Measurements from ENCODE around the gene FGF12. TPM values are rescaled to one million over a fixed set of nuclear protein-coding genes. Genes with fewer than 3 reads are reported as not detected.

FGF12 gene
- total RNA-seq, 1 experiment from 2014 or later = 9.7 TPM

DNA sequence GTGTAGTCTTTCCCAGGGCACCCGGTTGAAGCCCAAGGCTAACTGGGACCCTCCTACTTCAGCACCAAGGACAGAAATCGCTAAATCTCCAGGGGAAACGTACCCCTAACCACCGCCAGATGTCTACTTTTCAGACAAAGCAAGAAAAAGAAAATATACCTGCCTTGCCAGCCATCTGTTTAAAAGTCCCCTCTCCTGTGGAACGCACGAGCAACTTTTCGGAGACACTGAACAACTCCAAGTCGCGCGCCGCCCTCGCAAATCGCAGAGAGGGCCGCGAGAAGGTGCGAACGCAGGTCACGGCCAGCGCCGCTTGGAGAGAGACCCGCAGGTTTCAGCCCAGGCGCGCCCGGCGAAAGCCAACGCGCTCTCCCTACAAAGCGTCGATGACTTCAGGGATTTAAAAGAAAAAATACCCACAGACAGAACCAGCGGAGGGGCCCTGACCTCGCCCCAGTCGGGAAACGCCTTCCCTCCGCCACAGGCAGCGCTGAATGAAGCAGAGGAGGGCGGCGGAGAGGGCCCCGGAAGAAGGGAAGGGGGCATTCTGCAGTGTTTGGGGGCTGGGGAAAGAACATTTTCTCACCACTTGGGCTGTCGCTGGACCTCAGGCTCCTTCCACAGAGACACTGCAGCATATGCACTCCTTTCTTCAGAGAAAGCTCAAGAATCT is 213.1 kb downstream of the FGF12 start:
- DNase-seq = peak; percentile 60
- Mint-ChIP-seq H3K27ac (ENCODE audit: unreplicated experiment) (no peak overlapping the region), H3K4me1 (ENCODE audit: low read depth, unreplicated experiment) (peaks cover 28% of the 10 kb centered on the region), H3K4me3 (ENCODE audit: low read depth, unreplicated experiment) (peak overlapping the region; percentile 85), H3K27me3 (ENCODE audit: unreplicated experiment) (peaks cover 48% of the 10 kb centered on the region), H3K9me3 (ENCODE audit: low read depth, unreplicated experiment) (no peaks in the 10 kb centered on the region), H3K36me3 (ENCODE audit: insufficient read depth, unreplicated experiment) (peaks cover 20% of the 10 kb centered on the region)
- CTCF ChIA-PET = no interaction called here
- intact Hi-C loops (cut with micrococcal nuclease; ENCODE audit: unreplicated experiment) = no loop called here
- TF ChIP-seq, protein P1, sequence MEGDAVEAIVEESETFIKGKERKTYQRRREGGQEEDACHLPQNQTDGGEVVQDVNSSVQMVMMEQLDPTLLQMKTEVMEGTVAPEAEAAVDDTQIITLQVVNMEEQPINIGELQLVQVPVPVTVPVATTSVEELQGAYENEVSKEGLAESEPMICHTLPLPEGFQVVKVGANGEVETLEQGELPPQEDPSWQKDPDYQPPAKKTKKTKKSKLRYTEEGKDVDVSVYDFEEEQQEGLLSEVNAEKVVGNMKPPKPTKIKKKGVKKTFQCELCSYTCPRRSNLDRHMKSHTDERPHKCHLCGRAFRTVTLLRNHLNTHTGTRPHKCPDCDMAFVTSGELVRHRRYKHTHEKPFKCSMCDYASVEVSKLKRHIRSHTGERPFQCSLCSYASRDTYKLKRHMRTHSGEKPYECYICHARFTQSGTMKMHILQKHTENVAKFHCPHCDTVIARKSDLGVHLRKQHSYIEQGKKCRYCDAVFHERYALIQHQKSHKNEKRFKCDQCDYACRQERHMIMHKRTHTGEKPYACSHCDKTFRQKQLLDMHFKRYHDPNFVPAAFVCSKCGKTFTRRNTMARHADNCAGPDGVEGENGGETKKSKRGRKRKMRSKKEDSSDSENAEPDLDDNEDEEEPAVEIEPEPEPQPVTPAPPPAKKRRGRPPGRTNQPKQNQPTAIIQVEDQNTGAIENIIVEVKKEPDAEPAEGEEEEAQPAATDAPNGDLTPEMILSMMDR (IDR thresholded peaks at IDR 0.05; ENCODE audit: unreplicated experiment) = no peak
- BruUV-seq (replicated peaks) = no TSS peak

DNA sequence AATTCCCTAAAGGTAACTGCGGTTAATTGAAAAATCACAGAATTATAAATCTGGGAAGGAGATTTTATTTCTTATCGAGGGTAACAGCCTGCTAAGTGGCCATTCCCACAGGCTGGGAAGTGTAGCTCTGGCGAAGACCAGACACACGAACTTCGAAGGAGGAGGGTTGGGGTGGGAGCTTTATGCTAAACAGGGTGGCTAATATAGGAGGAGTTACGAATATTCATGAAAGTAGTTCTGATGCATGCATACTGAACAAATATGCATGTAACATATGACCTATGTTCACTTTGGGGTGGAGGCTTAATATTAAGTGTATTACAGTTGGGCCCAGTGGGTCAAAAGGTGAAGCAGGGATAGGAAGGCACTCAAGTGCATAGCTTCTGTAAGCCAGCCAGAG is 221.6 kb downstream of the FGF12 start:
- intact Hi-C loops (cut with micrococcal nuclease; ENCODE audit: unreplicated experiment) = no loop called here
- Mint-ChIP-seq H3K27me3 (ENCODE audit: unreplicated experiment) (peaks cover 41% of the 10 kb centered on the region), H3K9me3 (ENCODE audit: low read depth, unreplicated experiment) (no peaks in the 10 kb centered on the region), H3K4me3 (ENCODE audit: low read depth, unreplicated experiment) (no peak overlapping the region), H3K36me3 (ENCODE audit: insufficient read depth, unreplicated experiment) (no peaks in the 10 kb centered on the region), H3K4me1 (ENCODE audit: low read depth, unreplicated experiment) (no peaks in the 10 kb centered on the region), H3K27ac (ENCODE audit: unreplicated experiment) (no peak overlapping the region)
- TF ChIP-seq, protein P1 (IDR thresholded peaks at IDR 0.05; ENCODE audit: unreplicated experiment) = no peak
- CTCF ChIA-PET = interaction anchor here (1.4 kb wide), 1 partner anchor 10 kb away, joined by 5 read pairs; no protein-coding TSS in a partner anchor
- no TSS peak for BruUV-seq (replicated peaks)
- no peak for DNase-seq

DNA sequence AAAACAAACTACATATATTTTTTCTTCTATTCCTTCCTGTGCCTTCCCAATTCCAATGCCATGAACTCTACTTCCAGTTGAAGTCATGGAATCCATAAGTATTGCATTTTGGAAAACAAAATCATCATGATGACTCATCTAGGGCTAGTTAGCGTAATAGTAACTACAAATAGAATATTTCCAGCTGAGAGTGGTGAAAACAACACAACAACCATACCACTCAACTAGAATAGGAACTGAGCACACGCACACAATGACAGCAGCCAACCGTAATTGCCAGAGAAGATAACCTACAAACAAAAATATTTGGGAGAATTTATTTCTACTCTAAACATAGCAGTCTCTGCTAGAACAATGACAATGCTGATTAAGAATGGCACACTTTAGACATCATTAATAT is 225.9 kb downstream of the FGF12 start:
- Mint-ChIP-seq H3K4me3 (ENCODE audit: low read depth, unreplicated experiment) (no peak overlapping the region), H3K9me3 (ENCODE audit: low read depth, unreplicated experiment) (no peaks in the 10 kb centered on the region), H3K27me3 (ENCODE audit: unreplicated experiment) (peaks cover 14% of the 10 kb centered on the region), H3K36me3 (ENCODE audit: insufficient read depth, unreplicated experiment) (no peaks in the 10 kb centered on the region), H3K4me1 (ENCODE audit: low read depth, unreplicated experiment) (no peaks in the 10 kb centered on the region), H3K27ac (ENCODE audit: unreplicated experiment) (no peak overlapping the region)
- DNase-seq = no peak
- intact Hi-C loops (cut with micrococcal nuclease; ENCODE audit: unreplicated experiment) = no loop called here
- CTCF ChIA-PET = interaction anchor here (0.8 kb wide), 1 partner anchor 310 kb away, joined by 4 read pairs; no protein-coding TSS in a partner anchor
- TF ChIP-seq, protein P1 (IDR thresholded peaks at IDR 0.05; ENCODE audit: unreplicated experiment) = no peak
- BruUV-seq (replicated peaks) = no TSS peak

DNA sequence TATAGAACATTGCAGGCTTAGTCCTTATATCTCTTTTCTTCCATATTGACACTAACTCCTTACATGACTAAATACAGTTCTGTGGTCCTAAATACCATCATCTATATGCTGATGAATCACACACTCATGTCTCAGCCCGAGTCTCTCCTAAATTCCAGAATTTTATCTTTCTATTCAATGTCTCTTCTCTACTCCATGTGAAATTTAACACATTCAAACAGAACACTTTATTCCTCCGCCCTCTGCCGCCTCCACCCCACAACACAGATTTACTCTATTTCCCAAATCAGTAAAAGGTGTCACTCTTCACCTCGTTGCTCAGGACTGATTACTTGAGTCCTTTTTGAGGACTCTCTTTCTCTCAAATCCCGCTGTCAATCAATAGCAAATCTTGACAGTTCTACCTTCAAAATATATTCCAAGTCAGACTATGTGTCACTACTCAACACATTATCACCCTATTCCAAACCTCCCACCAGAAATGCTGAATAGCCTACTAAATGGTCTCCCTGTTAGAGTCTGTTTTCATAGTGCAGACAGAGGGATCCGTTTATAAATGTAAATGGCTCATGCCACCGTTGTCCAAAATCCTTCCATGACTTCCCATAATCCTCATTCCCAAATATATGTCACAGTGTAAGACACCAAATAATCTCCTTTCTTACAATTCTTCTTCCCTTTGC is 230.3 kb downstream of the FGF12 start:
- DNase-seq = no peak
- BruUV-seq (replicated peaks) = no TSS peak
- CTCF ChIA-PET = no interaction called here
- Mint-ChIP-seq H3K9me3 (ENCODE audit: low read depth, unreplicated experiment) (no peaks in the 10 kb centered on the region), H3K4me3 (ENCODE audit: low read depth, unreplicated experiment) (no peak overlapping the region), H3K27me3 (ENCODE audit: unreplicated experiment) (no peaks in the 10 kb centered on the region), H3K27ac (ENCODE audit: unreplicated experiment) (no peak overlapping the region), H3K36me3 (ENCODE audit: insufficient read depth, unreplicated experiment) (no peaks in the 10 kb centered on the region), H3K4me1 (ENCODE audit: low read depth, unreplicated experiment) (peaks cover 11% of the 10 kb centered on the region)
- TF ChIP-seq, protein P1 (IDR thresholded peaks at IDR 0.05; ENCODE audit: unreplicated experiment) = no peak
- intact Hi-C loops (cut with micrococcal nuclease; ENCODE audit: unreplicated experiment) = no loop called here

Data from Calu3 (cell line).